MM.1S (cell line): Measurements from ENCODE around the gene HAUS5.
"Not testable (repeated sequence)": the region's sequence is repeated elsewhere in the genome, so short reads cannot be mapped to it uniquely, and the experiment has no call there.

ENCODE experiments used
- CTCF ChIP-seq: fragments of 300-600 bp; sonication (generic); IDR thresholded peaks from 2 replicates; pipeline ENCODE4 v1.5.1; 2016; ENCODE audit warnings: antibody characterized with exemption, low read length, mixed read lengths
- EZH2 ChIP-seq: fragments of 300-600 bp; sonication (generic); optimal IDR thresholded peaks from 2 replicates; pipeline ENCODE3; 2017; ENCODE audit warnings: low read depth, mild to moderate bottlenecking, antibody characterized with exemption, low read length, mixed read lengths
- EZH2phosphoT487 ChIP-seq: fragments of 300-600 bp; sonication (generic); IDR thresholded peaks from 2 replicates; pipeline ENCODE4 v1.6.1; 2018; ENCODE audit warnings: antibody characterized with exemption, low read length

DNA sequence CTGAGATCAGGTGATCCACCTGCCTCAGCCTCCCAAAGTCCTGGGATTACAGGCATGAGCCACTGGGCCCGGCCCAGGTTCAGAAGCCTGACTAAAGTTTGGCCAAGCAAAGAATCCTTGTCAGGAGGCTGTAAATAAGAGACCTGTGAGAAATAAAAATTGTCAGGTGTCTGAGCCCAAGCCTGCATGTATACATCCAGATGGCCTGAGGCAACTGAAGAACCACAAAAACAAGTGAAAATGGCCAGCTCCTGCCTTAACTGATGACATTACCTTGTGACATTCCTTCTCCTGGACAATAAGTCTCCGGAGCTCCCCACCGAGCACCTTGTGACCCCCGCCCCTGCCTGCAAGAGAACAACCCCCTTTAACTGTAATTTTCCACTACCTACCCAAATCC is 8.1 kb upstream of the HAUS5 start:
- not testable (repeated sequence) for TF ChIP-seq CTCF, EZH2, EZH2phosphoT487
